HG03103 (cell line): ENCODE results near the gene CD83.

Experiments used
- ATAC-seq: cut with Tn5 transposase; IDR thresholded peaks from one replicate; pipeline ENCODE4 v1.9.1; 2021; ENCODE audit warnings: low read depth; ENCODE audit not compliant: unreplicated experiment

CD83 gene

DNA sequence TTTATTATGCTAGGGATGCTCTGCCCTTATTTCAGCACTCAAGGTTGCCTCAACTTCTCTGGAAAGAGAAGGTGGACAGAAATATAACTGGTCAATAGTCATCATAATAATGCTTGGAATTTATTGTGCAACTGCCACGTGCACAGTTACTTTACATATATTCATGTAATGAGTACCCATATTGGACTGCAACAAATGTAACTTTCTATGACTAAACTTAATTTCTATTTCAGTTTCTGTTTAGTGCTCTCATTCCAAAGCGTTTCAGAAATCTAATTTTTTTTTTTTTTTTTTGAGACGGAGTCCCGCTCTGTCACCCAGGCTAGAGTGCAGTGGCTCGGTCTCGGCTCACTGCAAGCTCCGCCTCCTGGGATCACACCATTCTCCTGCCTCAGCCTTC is 28.3 kb upstream of the CD83 start:
- ATAC-seq, result no peak

DNA sequence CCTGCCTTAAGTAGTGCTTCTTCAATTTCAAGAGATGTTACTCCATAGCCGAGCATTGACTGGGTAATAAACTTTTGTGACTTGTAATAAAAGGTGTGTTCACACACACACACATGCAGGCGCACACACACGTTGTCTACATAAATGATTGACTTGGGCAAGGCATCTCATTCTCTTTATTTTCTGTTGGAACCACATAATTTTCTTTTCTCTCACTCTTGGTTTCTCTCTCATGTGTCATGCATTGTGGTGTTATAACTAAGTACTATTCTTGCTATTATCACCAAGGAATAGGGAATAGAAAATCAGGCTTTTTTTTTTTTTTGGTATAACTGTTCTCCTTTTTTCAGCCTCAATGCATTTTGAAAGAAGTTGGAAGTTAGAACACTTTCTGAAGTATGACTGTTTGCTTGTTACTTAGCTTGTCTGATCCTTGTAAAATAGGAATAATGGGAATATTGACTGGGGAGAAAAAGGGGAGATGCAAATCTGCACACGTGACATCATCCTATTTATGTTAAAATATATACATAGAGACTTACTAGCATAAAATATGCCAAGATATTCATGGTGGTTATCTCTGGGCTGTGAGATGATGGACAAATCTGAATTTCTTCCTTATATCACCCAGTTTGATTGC is 26.1 kb upstream of the CD83 start:
- no peak for ATAC-seq

DNA sequence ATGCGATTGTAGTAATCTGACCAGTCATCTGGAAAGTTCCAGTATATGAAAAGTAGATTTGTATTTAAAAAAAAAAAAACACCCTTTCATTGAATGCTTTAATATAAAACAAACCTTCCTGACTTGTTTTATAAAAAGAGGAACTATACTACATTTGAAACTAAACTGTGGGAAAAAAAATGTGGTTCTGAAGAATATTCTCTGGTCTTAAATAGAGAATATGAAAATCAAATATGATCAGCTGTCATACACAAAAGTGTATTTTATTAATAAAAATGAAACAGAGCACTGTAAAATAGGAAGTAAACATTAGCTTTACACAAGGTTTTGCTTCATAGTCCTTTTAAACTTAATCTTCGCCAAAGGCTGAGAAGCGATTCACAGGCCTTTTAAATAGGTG is 25.3 kb upstream of the CD83 start:
- ATAC-seq, result no peak

DNA sequence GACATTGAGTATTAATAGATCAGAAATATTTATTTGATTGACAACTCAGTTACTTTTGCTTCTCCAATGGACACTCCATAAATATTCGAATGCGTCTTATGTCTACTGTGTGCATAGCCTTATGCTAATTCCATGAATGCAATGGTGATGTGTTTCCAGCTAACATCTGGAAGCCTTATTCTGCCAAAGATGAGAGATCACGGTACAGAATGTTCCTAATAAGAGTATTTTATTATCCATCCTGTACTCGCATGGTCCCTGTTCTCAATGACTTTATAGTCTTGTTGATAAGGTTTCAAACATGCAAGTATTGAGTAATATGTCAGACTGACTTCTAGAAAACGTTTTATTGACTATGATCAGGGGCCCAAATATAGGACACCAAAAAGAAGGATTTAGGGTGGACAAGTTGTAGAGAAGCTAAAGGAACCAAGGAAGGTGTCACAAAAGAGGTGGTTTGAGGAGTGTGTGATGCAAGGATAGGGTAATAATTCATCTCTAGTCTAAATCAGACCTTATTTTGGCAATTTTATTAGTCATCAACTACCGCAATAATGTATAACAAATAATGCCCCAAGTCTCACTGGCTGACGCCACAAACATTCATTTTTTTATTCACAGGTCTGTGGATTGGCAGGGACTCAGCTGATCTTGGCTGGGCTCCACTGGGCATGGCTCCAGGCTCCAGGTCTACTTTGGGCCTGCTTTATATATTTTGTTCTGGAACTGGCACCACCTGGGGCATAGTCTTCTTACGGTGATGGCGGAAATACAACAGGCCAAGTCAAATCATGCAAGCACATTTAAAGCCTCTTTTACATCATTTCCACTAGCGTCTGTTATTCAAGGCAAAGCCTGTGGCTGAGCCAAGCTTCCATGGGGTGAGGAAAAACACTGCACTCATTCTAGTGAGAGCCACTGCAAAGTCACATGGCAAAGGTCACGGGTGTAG is 24.5 kb upstream of the CD83 start:
- no peak for ATAC-seq

DNA sequence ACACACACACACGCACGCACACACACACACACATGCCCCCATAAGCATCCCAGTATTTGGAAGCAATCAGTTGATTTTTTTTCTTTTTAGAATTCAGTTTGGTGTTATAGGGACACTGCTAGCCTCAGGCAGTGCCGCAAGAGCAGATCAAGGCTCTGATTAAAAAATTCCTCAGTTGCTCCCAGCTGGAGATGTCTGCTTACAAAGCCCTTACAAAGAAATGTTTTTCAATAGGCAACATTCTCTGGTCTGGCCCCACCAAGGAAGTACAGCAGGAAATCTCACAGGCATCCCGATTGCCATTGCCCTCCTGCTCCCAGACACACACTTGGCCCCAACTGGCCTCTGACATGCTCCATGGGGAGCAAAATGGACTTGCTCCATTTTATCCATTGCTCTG is 22.9 kb upstream of the CD83 start:
- ATAC-seq, result no peak

DNA sequence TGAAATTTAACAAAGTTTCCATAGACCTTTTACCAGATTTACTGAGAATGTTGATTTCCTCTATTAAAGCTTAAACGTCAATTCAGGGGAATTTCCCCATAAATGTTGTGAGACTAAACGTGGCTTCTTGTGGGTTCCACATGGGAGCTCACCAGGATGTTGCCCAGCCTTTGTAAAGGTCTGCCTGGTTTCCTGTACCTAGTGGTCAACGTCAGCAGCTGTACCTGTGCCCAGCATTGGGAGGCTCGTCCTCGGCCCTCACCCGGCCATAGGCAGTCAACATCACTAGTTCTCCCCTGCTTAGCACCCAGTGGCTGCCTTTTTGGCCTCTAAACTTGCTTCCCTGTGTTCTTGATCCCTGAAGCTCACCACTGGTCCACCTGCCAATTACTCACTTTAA is 22.1 kb upstream of the CD83 start:
- no peak for ATAC-seq

DNA sequence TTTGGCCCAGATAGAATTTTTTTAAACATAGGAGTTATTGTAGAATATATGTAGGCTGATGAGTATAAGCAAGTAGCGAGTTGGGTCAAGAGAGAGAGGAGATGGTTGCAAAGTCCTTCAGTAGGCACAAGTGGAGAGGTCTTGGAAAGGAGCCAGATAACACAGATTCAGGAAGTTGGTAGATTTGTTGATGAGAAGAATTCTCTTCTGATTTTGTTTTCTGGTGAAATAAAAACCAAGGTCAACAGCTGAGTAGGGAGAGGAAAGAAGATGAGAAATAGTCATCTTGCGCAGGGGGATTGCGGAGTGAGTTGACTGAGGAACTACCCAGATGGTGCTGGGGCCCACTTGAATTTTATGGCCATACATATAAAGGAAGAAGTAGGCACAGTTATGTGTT is 17.4 kb upstream of the CD83 start:
- no peak for ATAC-seq

DNA sequence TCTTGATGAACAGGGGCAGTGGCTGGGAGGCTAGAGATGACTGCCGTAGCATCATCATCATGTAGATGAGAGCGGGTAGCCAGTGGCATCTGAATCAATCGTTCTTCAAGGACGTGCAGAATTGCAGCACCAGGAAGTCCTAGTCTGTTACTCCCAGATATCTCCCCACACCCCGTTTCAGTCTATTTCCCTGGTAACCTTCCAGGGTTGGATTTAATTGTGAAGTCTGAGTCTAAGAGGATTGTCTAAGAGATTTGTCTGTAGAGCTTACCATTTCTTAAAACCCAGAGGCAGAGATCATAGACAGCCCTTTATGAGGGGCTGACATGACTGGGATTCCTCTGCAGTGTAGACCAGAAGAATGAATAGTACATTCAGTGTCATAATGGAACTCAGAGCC is 16.6 kb upstream of the CD83 start:
- ATAC-seq, result no peak

DNA sequence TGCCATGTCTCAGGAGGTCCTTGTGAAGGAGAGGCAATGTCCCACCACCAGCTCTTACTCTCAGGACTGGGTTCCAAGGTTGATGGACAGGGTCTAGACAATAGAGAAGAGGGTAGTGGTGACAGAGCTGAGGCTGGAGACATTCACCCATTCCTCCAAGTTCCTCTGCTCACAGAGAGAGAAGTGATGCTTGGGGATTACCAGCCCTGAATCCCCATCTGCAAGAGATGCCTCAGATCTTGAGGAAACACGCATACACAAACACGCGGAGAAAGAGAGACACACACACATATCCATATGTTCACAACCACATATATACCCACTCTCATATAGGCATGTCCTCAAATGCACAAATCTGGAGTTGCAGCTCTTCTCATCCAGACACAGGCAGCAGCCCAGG is 15.2 kb upstream of the CD83 start:
- no peak for ATAC-seq

DNA sequence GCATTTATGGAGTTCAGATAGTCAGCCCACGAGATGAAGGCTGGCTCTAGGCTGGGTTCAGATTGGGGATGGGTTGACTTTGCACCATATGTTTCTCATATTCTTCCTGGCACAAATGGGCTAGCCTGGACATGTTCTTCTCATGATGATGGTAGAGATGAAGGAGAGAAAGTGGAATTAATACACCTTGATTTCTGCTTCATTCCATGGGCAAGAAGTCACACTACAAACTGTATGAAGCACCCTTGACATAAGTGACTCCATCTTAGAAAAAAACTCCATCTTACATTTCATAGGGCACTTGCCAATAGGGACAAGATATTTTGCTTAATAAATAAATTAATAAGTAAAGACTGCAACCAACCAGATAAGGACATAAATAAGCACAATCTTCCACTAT is 12.0 kb upstream of the CD83 start:
- ATAC-seq, result no peak

DNA sequence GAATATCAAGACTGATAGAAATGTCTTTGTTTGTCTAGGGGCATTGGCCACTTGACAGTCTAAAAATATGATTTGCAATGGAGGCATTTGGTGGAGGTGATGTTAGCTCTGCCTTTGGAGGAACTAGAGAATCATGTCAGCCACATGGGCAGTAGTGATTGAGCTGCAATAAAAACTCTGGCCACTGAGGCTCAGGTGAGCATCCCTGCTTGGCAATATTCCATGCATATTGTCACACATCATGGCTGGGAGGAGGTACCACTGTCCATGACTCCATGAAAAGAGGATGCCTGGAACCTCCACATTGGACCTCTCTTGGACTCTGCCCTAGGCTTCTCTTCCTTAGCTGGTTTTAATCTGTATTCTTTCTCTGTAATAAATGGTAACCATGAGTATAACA is 10.6 kb upstream of the CD83 start:
- no peak for ATAC-seq

DNA sequence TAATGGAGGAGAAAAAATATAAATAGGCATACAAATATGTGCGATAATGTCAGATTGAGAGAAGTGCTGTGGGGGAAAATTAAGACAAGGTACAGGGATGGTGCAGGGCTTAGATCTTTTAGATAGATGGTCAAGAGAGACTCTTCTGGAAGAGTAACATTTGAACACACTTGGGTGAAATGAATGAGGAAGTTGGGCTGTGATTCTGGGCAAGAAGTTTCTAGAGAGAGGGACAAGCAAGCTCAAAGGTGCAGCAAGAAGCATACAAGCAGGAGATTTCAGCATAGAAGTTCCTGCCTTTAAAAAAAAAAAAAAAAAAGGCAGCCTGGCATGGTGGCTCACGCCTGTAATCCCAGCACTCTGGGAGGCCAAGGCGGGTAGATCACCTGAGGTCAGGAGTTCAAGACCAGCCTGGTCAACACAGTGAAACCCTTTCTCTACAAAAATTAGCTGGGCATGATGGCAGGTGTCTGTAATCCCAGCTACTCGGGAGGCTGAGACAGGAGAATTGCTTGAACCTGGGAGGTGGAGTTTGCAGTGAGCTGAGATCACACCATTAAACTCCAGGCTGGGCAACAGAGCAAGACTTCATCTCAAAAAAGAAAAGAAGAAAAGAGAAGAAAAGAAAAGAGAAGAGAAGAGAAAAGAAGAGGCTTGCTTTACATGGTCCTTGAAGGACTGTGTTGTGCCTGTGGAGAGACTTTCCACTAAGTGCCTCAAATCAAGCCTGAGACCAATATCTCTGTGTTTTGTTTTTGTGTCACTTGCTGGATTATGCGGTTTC is 9.7 kb upstream of the CD83 start:
- ATAC-seq, result no peak

DNA sequence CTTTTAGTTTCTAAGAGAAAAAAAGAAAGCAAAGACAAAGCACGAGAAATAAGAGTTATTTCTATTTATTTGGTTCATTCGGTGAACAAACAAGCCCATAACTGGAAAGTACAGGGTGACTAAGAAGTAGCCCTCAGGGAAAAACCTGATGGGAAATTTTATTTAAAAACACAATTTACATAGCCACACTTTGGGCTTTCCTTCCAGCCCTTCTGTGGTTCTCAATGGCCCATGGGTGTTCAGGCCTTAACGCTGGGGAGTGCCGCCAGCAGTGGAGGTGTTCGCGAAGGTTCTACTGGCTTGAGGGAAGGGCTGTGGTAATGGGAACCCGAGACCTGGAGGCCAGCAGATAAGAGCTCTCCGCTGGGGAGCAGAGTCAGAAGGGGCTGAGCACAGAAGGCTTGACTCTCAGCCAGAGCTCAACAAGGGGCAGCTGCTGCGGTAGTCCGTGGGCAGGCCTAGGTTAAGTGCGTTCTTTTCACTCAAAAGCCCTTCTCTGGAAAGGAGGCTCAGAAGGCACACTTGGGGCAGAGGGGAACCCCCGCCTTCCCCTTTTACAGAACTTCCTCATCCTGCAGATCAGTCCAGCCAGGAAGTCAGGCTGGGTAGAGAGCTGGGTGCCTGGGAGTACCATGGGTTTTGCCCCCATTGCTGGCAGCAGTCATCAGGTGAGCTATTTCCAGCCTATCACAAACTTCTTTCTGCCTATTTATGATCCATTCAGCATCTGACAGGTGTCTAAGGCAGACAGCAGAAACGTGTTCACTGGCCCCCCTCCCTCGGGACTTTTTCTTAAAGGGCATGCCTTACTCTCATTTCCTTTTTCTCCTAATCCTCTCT is 8.8 kb upstream of the CD83 start:
- peak; percentile 60 for ATAC-seq

DNA sequence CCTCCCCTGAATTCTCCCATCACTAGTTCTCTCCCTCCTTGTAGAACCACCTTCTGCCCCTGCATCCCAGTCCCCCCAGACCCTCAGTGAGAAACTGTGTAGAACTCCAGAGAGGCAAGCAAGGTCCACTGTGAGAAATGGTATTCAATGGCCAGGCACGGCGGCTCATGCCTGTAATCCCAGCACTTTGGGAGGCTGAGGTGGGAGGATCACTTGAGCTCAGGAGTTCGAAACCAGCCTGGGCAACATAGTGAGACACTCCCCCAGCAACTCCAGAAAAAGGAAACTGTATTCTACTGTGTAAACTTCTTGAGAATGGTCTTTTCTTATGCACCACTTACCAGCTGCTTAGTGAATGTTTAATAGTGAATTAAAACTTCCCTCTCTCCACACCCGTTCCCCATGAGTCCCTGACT is 8.2 kb upstream of the CD83 start:
- no peak for ATAC-seq

DNA sequence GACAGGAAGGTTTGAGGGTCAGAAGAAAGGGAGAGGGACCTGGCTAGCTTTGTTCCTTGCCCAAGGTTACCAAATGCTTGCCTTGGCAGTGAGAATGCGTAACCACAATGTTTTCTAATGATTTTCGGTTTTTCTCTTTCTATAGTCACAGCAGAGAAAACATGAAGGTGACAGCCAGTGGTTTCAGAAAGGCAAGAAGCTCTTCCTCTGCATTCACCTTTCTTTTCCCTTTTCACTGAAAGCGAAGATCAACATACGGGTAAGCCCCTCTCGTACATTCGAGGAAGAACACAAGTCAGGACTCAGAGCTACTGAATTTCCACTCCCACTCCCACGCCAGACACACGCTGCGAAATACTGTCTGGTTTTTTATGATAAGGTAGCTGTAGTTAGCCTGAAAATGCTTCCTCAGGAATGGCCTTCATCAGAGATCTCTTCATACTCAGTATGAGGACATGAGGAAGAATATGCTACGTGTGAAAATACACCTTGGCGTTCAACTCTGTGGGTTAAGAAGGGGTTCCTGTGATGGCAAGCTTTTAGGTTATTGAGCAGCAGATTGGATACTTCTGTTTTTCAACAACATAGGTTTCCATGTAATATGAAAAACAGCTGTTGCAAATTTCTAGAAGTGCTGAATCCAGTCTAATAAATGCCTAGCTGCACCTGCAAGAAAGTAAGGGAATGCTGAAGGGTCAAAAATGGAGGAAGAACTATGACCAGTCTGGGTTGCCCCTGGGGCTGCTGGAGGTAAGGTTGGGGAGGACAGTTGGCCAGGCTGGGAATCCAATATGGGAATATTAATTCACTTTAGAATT is 7.4 kb upstream of the CD83 start:
- ATAC-seq, result peak; percentile 31

DNA sequence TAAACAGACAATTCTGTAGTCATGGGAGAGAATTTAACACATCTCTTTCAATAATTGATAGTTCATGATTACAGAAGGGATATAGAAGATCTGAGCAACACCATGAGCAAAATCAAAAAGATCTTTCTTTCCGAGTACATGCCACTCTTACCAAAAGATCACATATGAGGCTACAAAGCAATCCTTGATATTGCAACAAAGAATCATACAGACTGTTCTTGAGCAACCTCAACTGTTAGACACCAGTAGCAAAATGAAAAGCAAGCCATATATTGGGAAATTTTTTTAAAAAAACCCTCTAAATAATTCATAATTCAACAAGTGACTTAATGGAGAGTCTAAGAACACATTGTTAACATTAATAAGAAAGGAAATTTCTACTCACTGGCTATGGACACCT is 3.6 kb upstream of the CD83 start:
- no peak for ATAC-seq

DNA sequence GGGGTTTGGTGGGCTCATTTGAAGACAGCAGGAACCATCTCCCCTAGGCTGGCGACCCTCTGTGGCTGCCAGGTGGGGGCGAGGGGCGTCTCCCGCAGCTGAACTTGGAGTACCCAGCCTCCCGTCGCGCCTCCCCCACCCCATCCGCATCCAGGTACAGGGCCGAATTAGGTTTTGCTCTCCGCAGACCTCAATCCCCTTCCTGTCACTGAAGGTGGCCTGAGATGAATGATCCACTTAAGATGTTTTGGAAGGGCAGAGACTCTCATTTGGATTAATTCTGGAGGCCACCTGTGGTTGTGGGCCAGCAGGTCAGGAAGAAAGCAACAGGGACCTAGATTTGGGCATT is 493 bp downstream of the CD83 start:
- ATAC-seq, result no peak

DNA sequence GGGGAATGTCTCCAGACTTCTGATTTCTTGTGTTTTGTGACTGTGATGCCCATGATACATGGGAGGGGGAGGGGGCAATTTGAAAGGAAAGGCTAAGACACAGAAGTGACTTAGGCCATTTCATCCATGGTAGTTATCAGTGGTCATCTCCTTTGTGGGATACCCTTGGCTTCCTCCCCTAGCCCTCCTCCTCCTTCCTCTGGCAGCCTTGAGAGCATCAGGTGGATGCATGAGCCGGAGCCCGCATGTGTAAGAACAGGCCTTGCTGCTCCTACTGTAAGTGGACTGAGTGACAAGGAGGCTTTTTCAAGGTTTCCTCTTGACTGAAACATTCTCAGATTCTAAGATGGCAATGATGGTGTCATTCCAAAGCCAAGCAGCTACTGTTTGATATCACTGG is 874 bp downstream of the CD83 start:
- no peak for ATAC-seq

DNA sequence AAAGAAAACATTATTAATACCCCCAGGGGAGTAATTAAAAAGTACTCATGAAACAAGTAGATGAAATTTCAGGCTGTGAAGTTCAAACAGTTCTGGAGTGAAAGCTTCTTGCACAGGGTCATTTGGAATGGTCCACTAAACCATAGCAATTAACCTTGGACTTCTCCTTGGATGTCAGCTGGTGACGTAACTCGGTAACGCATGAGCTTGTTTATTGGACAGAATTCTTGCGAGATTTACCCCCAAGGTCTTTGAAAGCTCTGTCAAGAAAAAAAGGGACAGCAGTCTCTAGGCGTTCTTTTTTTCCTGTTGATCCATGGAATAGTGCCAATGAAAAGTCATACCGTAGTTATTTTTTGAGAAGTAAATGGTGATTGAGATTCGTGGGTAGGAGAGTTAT is 2.2 kb downstream of the CD83 start:
- no peak for ATAC-seq

DNA sequence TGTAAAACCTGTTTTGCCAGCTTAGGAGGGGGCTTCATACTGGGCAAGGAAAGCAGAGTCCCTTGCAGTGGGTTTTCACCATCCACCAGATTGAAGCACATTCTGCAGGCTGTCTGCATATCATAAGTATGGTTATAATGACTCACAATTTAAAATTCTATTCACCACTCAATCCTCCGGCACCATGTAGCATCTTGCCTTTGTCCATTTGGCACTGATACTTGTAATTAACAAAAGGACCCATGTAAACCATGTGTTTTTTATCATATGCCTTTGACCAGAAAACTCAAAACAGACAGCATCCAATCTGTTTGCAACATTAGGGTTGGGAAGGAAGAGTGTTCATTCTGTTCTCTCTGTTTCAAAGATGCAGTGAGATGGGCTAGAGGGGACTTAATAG is 3.0 kb downstream of the CD83 start:
- ATAC-seq, result no peak
